Neural cell (in vitro differentiated cells): ENCODE results near the gene MAOB. TPM values are rescaled to one million over a fixed set of nuclear protein-coding genes. Genes with fewer than 3 reads are reported as not detected.

ENCODE experiments used
- H2AFZ ChIP-seq: fragments of 200-600, 300-800 bp; sonication (generic), shearing (Covaris generic); 2 replicates; pipeline ENCODE4 v1.6.0; 2014; ENCODE audit warnings: low read depth, mild to moderate bottlenecking, antibody characterized with exemption, low read length, moderate library complexity
- H3F3A ChIP-seq: fragments of 200-600 bp; shearing (Covaris generic); 2 replicates; pipeline ENCODE4 v1.6.1; 2016; ENCODE audit warnings: mild to moderate bottlenecking, moderate library complexity, mixed read lengths, antibody characterized with exemption, low read length; ENCODE audit not compliant: insufficient read depth, poor library complexity, severe bottlenecking
- H3K27ac ChIP-seq: fragments of 200-600, 300-800 bp; sonication (generic), shearing (Covaris generic); 2 replicates; pipeline ENCODE4 v1.5.1; 2014; ENCODE audit warnings: mild to moderate bottlenecking, low read length, moderate library complexity
- H3K27me3 ChIP-seq: fragments of 300-800, 200-600 bp; sonication (generic), shearing (Covaris generic); 2 replicates; pipeline ENCODE4 v1.6.0; 2014; ENCODE audit warnings: mild to moderate bottlenecking, low read depth, low read length, moderate library complexity; ENCODE audit not compliant: insufficient read depth
- H3K36me3 ChIP-seq: fragments of 300-800, 200-600 bp; sonication (generic), shearing (Covaris generic); 2 replicates; pipeline ENCODE4 v1.5.1; 2014; ENCODE audit warnings: mild to moderate bottlenecking, antibody characterized with exemption, low read length, moderate library complexity; ENCODE audit not compliant: insufficient read depth
- H3K4me2 ChIP-seq: fragments of 300-800, 200-600 bp; sonication (generic), shearing (Covaris generic); 2 replicates; pipeline ENCODE4 v1.6.0; 2014; ENCODE audit warnings: mild to moderate bottlenecking, low read length
- H3K4me3 ChIP-seq: fragments of 300-800, 200-600 bp; sonication (generic), shearing (Covaris generic); 2 replicates; pipeline ENCODE4 v1.5.1; 2014; ENCODE audit warnings: mild to moderate bottlenecking, low read length, moderate library complexity
- H3K79me2 ChIP-seq: fragments of 200-600 bp; shearing (Covaris generic); replicated peaks from 2 replicates; pipeline ENCODE4 v1.6.0; 2014; ENCODE audit warnings: mild to moderate bottlenecking, low read length, moderate library complexity; ENCODE audit not compliant: insufficient read depth
- H3K9ac ChIP-seq: fragments of 300-800, 200-600 bp; sonication (generic), shearing (Covaris generic); 2 replicates; pipeline ENCODE4 v1.6.1; 2016; ENCODE audit warnings: mild to moderate bottlenecking, low read length, mixed read lengths
- H3K9me2 ChIP-seq: fragments of 200-600 bp; shearing (Covaris generic); 2 replicates; pipeline ENCODE4 v1.6.1; 2016; ENCODE audit warnings: mild to moderate bottlenecking, low read length, mixed read lengths; ENCODE audit not compliant: insufficient read depth
- H3K9me3 ChIP-seq: fragments of 200-600, 300-800 bp; sonication (generic), shearing (Covaris generic); 2 replicates; pipeline ENCODE4 v1.6.1; 2016; ENCODE audit warnings: mild to moderate bottlenecking, mixed run types, low read length, moderate library complexity, mixed read lengths
- H4K20me1 ChIP-seq: fragments of 200-600 bp; shearing (Covaris generic); 2 replicates; pipeline ENCODE4 v1.6.1; 2016; ENCODE audit warnings: mild to moderate bottlenecking, mixed run types; ENCODE audit not compliant: insufficient read depth
- CTCF ChIP-seq: fragments of 450-650 bp; IDR thresholded peaks from 2 replicates; pipeline ENCODE4 v1.5.1; 2014; ENCODE audit warnings: antibody characterized with exemption, mild to moderate bottlenecking, moderate library complexity; ENCODE audit not compliant: poor library complexity, severe bottlenecking
- EP300 ChIP-seq: fragments of 450-650 bp; conservative IDR thresholded peaks from 2 replicates; pipeline ENCODE4 v1.6.1; 2014; ENCODE audit warnings: antibody characterized with exemption, mild to moderate bottlenecking, moderate library complexity; ENCODE audit not compliant: poor library complexity, severe bottlenecking
- EZH2 ChIP-seq: fragments of 200-600, 300-800 bp; shearing (Covaris generic), sonication (generic); IDR thresholded peaks from 2 replicates; pipeline ENCODE4 v1.6.1; 2014; ENCODE audit warnings: antibody characterized with exemption, low read length, borderline replicate concordance, mild to moderate bottlenecking; ENCODE audit not compliant: insufficient read depth, poor library complexity, severe bottlenecking
- MXI1 ChIP-seq: fragments of 450-650 bp; conservative IDR thresholded peaks from 2 replicates; pipeline ENCODE4 v1.6.1; 2014; ENCODE audit warnings: antibody characterized with exemption, mild to moderate bottlenecking; ENCODE audit not compliant: poor library complexity, severe bottlenecking
- POLR2AphosphoS5 ChIP-seq: IDR thresholded peaks from 2 replicates; pipeline ENCODE4 v1.6.1; 2012
- RAD21 ChIP-seq: fragments of 450-650 bp; conservative IDR thresholded peaks from 2 replicates; pipeline ENCODE4 v1.6.1; 2014; ENCODE audit warnings: antibody characterized with exemption, mild to moderate bottlenecking, moderate library complexity
- REST ChIP-seq: IDR thresholded peaks from 2 replicates; pipeline ENCODE4 v1.6.1; 2012; ENCODE audit warnings: borderline replicate concordance
- SMC3 ChIP-seq: fragments of 450-650 bp; conservative IDR thresholded peaks from 2 replicates; pipeline ENCODE4 v1.6.1; 2014; ENCODE audit warnings: antibody characterized with exemption, mild to moderate bottlenecking, moderate library complexity; ENCODE audit not compliant: poor library complexity
- TAF1 ChIP-seq: IDR thresholded peaks from 2 replicates; pipeline ENCODE4 v1.6.1; 2012; ENCODE audit warnings: low read depth
- polyA plus RNA-seq: library from polyadenylated mRNA; depleted of rRNA; stranded (reverse); fragments of >200 nt; gene quantifications from 2 replicates; pipeline ENCODE4 v1.2.3, GENCODE V29; 2014

Gene MAOB
- polyA plus RNA-seq, 1 donor from 2014 or later = not detected

GRCh38 chrX:43758044-43758443 lies 124.2 kb downstream of the MAOB start:
- H3K4me2 ChIP-seq = no peak overlapping the region
- H3K27ac ChIP-seq = no peak overlapping the region
- no peaks in the 10 kb centered on the region for H3K36me3 ChIP-seq
- no peaks in the 10 kb centered on the region for H3K9me3 ChIP-seq
- no peaks in the 10 kb centered on the region for H4K20me1 ChIP-seq
- no peaks in the 10 kb centered on the region for H3K27me3 ChIP-seq
- H2AFZ ChIP-seq = no peak overlapping the region
- no peak overlapping the region for H3K4me3 ChIP-seq
- H3F3A ChIP-seq = no peaks in the 10 kb centered on the region
- no peaks in the 10 kb centered on the region for H3K9me2 ChIP-seq
- H3K9ac ChIP-seq = no peak overlapping the region
- H3K79me2 ChIP-seq = no peaks in the 10 kb centered on the region
- no peak for TF ChIP-seq EP300

- H3F3A ChIP-seq = no peaks in the 10 kb centered on the region
- H3K9me3 ChIP-seq = no peaks in the 10 kb centered on the region
- H3K36me3 ChIP-seq = no peaks in the 10 kb centered on the region
- no peaks in the 10 kb centered on the region for H3K79me2 ChIP-seq
- no peaks in the 10 kb centered on the region for H3K9me2 ChIP-seq
- H3K27me3 ChIP-seq = no peaks in the 10 kb centered on the region
- H2AFZ ChIP-seq = no peak overlapping the region
- no peak for TF ChIP-seq RAD21
- TF ChIP-seq MXI1 = no peak
- no peak for TF ChIP-seq TAF1
- no peak overlapping the region for H3K4me2 ChIP-seq
- no peak overlapping the region for H3K27ac ChIP-seq
- no peak overlapping the region for H3K4me3 ChIP-seq
- H3K9ac ChIP-seq = no peak overlapping the region
- no peaks in the 10 kb centered on the region for H4K20me1 ChIP-seq
These were observed 126.2 kb downstream of the MAOB start for GRCh38 chrX:43756076-43756475.

- H3K79me2 ChIP-seq = no peaks in the 10 kb centered on the region
- TF ChIP-seq REST (no peak), EZH2 (no peak), SMC3 (no peak), CTCF (no peak), POLR2AphosphoS5 (no peak), RAD21 (no peak), MXI1 (no peak), EP300 (no peak), TAF1 (no peak)
- H3K4me2 ChIP-seq = no peak overlapping the region
- H3K36me3 ChIP-seq = no peaks in the 10 kb centered on the region
- no peaks in the 10 kb centered on the region for H3K27me3 ChIP-seq
- H3K9ac ChIP-seq = no peak overlapping the region
- no peaks in the 10 kb centered on the region for H4K20me1 ChIP-seq
- no peak overlapping the region for H3K4me3 ChIP-seq
- H2AFZ ChIP-seq = no peak overlapping the region
- H3F3A ChIP-seq = no peaks in the 10 kb centered on the region
- H3K27ac ChIP-seq = no peak overlapping the region
- H3K9me3 ChIP-seq = no peaks in the 10 kb centered on the region
- H3K9me2 ChIP-seq = no peaks in the 10 kb centered on the region
These were observed 128.6 kb downstream of the MAOB start for GRCh38 chrX:43753637-43754036.
